Astrocyte (in vitro differentiated cells and primary cell): ENCODE results near the gene RIBC2.

Experiments used
- EZH2 ChIP-seq: IDR thresholded peaks from 2 replicates; pipeline ENCODE4 v1.6.1; 2012; ENCODE audit warnings: mild to moderate bottlenecking, low read length, inconsistent platforms; ENCODE audit not compliant: insufficient read depth
- TF ChIP-seq, protein P1 (sequence below): IDR thresholded peaks from 2 replicates; pipeline ENCODE4 v1.5.1; 2011; ENCODE audit warnings: low read depth, mild to moderate bottlenecking, inconsistent platforms, low read length, moderate library complexity; ENCODE audit not compliant: insufficient read depth

GRCh38 chr22:45376703-45377102 is 36.8 kb upstream of the RIBC2 start:
- no peak for TF ChIP-seq EZH2
- TF ChIP-seq, protein P1, sequence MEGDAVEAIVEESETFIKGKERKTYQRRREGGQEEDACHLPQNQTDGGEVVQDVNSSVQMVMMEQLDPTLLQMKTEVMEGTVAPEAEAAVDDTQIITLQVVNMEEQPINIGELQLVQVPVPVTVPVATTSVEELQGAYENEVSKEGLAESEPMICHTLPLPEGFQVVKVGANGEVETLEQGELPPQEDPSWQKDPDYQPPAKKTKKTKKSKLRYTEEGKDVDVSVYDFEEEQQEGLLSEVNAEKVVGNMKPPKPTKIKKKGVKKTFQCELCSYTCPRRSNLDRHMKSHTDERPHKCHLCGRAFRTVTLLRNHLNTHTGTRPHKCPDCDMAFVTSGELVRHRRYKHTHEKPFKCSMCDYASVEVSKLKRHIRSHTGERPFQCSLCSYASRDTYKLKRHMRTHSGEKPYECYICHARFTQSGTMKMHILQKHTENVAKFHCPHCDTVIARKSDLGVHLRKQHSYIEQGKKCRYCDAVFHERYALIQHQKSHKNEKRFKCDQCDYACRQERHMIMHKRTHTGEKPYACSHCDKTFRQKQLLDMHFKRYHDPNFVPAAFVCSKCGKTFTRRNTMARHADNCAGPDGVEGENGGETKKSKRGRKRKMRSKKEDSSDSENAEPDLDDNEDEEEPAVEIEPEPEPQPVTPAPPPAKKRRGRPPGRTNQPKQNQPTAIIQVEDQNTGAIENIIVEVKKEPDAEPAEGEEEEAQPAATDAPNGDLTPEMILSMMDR = no peak
